Measurements from ENCODE around the gene CMSS1.

CMSS1 gene

GRCh38 chr3:100149130-100149529 is 331.5 kb downstream of the CMSS1 start:
- DNase-seq (ENCODE audit: low read depth), result no peak

DNA sequence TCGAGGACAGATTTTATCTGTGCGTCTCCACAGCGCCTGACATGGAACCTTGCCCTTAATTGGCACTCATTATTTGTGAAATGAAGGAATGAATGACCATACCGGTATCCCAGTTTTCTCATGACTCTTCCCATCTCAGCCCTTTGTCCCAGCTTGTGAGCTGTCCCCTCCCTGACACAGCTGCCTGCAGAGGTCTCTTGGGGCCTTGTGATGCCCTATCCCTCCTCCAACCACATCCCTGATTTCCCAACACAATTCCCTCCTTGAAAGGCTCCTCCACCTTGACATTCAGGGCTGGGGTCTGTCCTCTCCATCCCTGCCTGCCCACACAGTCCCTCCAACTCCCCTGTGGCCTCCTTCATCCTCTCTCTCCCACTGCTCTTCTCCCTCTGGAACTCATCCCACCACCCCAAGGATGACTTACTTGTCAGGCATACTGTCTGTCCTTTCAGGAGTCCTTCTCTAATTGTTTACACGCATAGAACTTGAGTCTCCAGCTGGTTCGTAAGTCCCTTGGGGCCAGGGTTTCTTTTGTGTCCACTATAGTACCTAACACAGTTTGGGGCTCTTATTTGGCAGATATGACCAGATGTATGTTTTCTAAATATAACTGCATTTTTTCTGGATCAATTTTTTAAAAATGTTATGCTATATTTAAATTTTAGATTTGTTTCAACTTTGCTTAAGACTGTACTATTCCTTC is 332.2 kb downstream of the CMSS1 start:
- no peak for DNase-seq (ENCODE audit: low read depth)

DNA sequence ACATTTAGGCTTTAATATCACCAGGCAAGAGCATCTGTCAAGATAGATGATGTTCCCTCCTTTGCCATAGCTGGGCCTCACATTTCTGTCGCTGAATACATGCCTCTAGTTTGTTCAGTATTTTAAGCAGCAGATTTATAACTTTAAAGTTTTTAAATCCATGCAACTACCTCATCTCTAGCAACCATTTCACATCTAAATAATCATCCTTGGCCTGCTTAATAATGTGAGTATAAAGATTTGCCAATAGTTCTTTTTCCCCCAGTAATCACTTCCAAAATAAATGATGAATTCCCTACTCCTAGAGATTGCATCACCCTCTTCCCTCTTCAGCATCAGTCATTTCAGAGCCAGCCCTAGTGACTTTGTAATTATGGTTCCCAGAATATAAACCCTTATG is 332.8 kb downstream of the CMSS1 start:
- peak; percentile 78 for DNase-seq (ENCODE audit: low read depth)

- DNase-seq (ENCODE audit: low read depth), result no peak
Measured at GRCh38 chr3:100151024-100151707, 333.5 kb downstream of the CMSS1 start.

GRCh38 chr3:100154171-100154570 is 336.5 kb downstream of the CMSS1 start:
- no peak for DNase-seq (ENCODE audit: low read depth)

DNA sequence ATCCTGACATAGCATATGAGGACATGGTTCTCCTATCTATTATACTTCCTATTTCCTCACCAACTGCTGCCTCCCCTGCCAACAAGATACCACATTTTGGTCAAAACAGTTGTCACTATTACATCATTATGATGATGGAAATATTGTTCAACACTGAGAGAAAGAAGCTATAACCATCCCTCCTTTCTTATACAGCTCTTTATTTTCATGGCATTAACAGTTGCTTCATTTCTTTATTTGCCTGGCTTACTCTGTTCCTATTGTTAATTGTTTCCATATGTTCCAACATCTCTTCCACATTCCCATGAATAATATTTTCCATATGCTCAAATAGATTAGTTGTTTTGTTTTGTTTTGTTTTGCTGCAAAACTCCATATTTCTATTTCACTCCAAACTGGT is 337.5 kb downstream of the CMSS1 start:
- peak; percentile 91 for DNase-seq (ENCODE audit: low read depth)

DNA sequence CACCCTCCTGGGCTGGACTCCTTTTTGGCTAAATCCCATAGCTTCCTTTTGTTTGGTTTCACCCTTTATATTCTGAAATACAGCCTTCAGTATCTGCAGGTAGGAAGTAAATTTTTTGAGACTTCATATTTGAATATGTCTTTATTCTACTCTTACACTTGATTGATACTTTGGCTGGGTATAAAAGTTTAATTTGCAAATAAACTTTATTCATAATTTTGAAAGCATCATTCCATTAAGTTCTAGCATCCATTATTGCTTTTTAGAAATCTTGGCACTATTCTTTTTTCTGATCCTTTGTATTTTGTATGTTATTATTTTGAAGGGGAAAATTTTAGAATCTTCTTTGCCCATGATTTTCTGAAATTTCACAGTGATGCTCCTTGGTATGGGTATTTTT is 337.9 kb downstream of the CMSS1 start:
- DNase-seq (ENCODE audit: low read depth), result no peak

DNA sequence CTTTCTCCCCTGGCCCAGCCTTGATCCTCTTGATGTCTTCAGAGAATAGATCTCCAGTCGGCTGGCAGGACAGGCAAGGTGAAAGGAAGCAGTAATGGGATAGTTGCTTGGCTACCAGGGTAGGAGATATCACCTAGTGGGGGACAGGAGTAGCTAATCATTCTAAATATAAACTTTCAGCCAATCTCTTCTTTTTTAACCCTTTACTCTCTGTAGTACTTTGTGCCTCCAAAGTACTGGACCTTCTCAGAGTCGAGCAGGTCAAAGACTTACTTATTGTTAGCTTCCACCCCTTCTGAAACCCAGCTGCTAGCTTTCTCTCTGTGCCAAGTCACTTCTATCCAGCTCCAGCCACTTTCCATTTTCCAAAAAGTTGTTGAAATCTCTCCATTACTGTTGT is 340.0 kb downstream of the CMSS1 start:
- no peak for DNase-seq (ENCODE audit: low read depth)

DNA sequence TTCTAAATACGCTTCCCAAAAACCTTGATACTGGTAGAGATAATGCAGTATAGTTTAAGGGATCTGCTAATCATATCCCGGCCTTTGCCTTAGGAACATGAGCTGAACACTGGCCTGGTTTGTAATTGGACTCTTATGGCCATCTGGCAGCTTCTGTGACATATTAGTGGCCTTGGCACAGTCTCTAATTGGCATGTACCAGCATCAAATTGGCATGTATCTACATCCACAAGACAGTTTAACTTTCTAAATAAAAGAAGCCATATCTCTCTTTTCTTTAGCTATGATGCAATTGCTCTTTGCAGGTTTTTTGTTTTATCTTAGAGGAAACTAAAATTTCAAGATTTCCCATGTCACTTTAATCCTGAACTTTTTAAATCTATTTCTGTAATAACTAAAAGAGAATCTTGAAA is 341.3 kb downstream of the CMSS1 start:
- DNase-seq (ENCODE audit: low read depth), result peak; percentile 77

DNA sequence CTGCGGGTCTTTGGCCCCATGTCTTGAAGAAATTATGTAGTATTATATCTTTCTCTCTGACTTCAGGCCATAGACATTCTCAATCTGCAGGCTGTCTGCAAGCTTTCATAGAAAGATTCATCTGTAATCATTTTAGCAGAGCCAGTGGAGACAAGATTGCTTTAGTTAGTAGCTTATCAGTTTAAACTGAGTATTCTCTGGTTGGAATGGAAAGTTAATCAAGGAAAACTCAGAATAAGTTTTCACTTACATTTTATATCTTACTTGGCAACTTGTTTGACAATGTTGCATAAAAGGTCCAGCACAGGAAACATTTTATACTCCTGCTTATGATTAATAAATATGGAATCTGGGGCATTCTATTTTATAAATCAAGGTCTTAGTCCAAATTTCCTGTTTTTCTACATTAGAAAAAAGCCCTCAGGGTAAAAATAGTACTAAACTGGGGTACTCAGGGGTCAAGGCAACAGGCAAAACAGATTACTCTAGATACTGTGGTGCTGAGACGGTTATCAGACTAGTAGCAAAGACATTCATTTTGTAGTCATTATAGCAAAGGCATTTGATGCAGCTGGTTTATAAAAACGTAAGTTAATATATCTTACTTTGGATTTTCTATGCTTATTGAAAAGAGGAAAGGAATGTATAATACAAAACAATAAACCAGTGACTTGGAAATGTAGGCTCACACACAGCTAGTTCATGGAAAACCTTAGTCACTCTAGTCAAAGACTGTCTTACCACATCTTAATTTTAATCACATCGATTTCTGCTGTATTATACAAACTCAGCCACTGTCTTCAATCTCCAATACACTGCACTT is 341.9 kb downstream of the CMSS1 start:
- DNase-seq (ENCODE audit: low read depth), result peak; percentile 87

DNA sequence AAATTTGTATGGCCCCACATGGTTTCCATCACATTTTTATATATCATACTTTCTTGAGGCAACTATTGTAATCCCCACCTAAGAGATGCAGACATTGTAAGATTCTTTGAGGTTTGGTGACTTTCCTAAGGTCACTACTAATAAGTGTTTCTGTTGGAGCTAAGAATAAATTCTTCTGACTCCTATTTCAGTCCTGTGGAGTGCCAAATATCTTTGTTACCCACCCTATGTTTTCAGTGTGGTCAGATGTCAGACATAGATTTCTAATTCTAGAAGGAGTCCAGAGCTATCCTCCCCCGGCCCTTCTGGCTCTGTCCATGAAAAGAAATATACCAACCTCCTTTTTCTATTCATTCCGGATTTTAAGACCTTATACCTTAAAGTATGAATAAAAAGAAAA is 342.9 kb downstream of the CMSS1 start:
- no peak for DNase-seq (ENCODE audit: low read depth)

DNA sequence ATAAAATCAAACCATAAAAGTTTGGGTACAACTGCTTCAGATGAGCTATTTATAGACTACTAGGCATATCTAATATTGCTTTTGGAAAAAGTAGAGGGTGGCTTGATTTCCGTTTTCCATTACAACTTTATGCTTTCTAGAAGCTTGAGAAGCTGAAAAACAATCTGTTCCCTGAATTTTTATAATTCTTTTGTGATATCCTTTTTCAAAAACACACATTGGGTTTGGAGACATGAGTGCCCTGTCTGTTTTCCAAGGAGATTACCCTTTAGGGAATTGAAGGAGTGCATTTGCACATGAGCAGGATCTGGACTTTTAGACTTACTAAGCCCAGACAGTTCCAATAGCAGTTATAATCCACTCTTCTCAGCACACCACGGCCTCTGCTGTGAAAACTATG is 346.1 kb downstream of the CMSS1 start:
- peak; percentile 72 for DNase-seq (ENCODE audit: low read depth)

GRCh38 chr3:100164743-100165142 is 347.1 kb downstream of the CMSS1 start:
- no peak for DNase-seq (ENCODE audit: low read depth)

- no peak for DNase-seq (ENCODE audit: low read depth)
Measured at GRCh38 chr3:100165926-100166550, 348.4 kb downstream of the CMSS1 start.

GRCh38 chr3:100169201-100169920 is 351.7 kb downstream of the CMSS1 start:
- DNase-seq (ENCODE audit: low read depth), result no peak

DNA sequence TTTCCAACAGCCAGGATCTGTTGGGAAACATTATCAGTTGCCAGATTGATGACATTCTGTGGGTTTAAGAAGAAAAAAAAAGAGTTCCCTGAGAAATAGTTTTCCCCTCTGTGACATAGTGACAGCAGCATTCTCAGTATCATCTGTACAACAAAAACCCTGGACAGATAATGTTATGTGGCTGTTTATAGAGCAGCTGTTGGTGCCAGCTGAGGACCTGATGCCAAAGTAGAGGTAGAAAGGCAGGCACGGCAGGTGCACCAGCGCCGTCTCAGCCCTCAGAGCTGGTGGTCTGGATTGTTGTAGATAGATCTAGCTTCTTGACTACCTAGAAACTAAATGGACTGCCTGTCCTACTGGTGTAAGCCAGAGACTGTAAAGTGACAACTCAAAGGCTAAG is 352.8 kb downstream of the CMSS1 start:
- DNase-seq (ENCODE audit: low read depth), result no peak

DNA sequence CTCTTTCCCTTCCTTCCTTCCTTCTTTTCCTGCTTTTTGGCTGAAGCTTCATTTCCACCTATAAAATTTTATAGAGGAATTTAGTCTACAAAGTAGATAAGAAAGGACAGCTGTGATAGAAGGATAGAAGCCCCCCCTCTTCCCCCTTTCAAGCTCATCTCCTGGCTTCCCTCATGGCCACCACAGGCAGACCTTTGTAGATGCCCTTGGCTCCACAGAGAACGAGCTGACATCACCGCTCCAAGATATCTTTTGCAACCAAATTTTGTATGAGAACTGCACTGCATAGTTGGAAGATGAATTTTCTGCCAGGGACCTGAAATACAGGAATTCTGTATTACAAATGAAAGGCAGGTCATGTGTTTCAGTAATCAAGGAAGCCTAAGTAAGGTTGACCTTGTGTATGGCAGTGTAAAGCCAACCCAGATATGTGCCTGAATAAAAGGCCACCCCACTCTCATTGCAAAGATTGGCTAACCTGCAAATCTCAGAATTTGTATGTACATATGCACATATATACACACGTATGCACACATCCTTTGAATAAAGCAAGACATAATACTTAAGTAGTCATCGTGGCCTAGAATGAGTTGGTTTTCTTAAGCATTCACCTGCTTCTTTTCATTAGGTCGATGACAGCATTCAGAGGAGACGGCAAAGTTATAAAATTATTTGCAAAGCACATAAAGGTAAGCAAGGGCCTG is 353.7 kb downstream of the CMSS1 start:
- no peak for DNase-seq (ENCODE audit: low read depth)

GRCh38 chr3:100173961-100174360 is 356.3 kb downstream of the CMSS1 start:
- DNase-seq (ENCODE audit: low read depth), result no peak

DNA sequence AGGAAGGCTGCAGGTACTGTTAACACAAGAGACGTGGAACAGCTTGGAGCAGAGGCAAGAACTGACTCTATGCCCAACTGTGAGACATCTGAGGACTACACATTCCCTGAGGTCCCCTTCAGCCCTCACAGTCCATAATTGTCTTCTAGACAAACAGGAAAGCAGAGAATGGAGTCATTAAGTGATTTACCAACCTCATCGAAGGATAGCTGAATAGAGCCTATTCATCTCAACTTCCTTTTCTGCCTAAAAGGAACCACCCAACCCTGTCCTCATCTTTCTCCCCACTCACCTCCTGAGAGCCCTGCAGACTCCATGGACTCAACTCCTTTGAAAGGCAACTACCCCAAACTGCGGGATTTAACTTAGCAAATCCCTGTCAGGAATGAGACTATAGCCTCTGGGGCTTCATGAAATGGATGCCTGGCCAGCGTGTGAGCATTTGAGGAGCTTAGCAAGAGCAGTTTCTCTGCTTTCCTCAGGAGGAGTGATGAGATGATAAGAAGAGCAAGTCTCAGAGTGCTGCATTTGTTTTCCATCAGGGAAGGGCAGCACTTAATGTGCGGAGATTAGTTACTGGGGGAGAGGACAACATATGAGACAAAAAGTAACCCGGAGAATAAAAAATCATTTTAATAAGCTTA is 358.1 kb downstream of the CMSS1 start:
- DNase-seq (ENCODE audit: low read depth), result no peak

- DNase-seq (ENCODE audit: low read depth), result no peak
Measured at GRCh38 chr3:100179692-100180349, 362.2 kb downstream of the CMSS1 start.

All from fibroblast of gingiva (primary cell).